Stimulated activated CD4-positive, alpha-beta T cell treated with anti-CD3 and anti-CD28 coated beads, Interleukin-15, amount 100 ng/mL, for 24 hours (primary cell): ENCODE data around the gene MIR17HG.
A peak's percentile ranks its signal among the peaks of the same experiment; 100 is the strongest.
"Not testable (repeated sequence)": the region's sequence is repeated elsewhere in the genome, so short reads cannot be mapped to it uniquely, and the experiment has no call there.

Experiments used
- DNase-seq: peaks from one replicate; pipeline ENCODE4 v3.0.0-alpha.2; 2020

MIR17HG gene

GRCh38 chr13:91347202-91347995, at the start of gene MIR17HG:
Gene MIR17HG (plus strand): TSS chr13:91347687.
- peak; percentile 94 for DNase-seq

- DNase-seq, result no peak
Observed at GRCh38 chr13:91298060-91298459, 49.4 kb upstream of the MIR17HG start.

- DNase-seq, result no peak
Observed at GRCh38 chr13:91302111-91302510, 45.4 kb upstream of the MIR17HG start.

GRCh38 chr13:91303031-91303430, 44.5 kb upstream of the MIR17HG start:
- DNase-seq, result no peak

- DNase-seq, result no peak
Observed at GRCh38 chr13:91304741-91305140, 42.7 kb upstream of the MIR17HG start.

- no peak for DNase-seq
Observed at GRCh38 chr13:91305652-91306051, 41.8 kb upstream of the MIR17HG start.

GRCh38 chr13:91307887-91308286, 39.6 kb upstream of the MIR17HG start:
- DNase-seq, result no peak

GRCh38 chr13:91308299-91308698, 39.2 kb upstream of the MIR17HG start:
- DNase-seq, result no peak

GRCh38 chr13:91311491-91311890, 36.0 kb upstream of the MIR17HG start:
- DNase-seq, result no peak

GRCh38 chr13:91312324-91312723, 35.2 kb upstream of the MIR17HG start:
- DNase-seq, result no peak

- peak; percentile 14 for DNase-seq
Observed at GRCh38 chr13:91313103-91313502, 34.4 kb upstream of the MIR17HG start.

GRCh38 chr13:91313581-91313980, 33.9 kb upstream of the MIR17HG start:
- no peak for DNase-seq

GRCh38 chr13:91314888-91315287, 32.6 kb upstream of the MIR17HG start:
- no peak for DNase-seq

GRCh38 chr13:91318886-91319285, 28.6 kb upstream of the MIR17HG start:
- no peak for DNase-seq

- DNase-seq, result no peak
Observed at GRCh38 chr13:91319996-91320395, 27.5 kb upstream of the MIR17HG start.

- DNase-seq, result not testable (repeated sequence)
Observed at GRCh38 chr13:91320990-91321389, 26.5 kb upstream of the MIR17HG start.

GRCh38 chr13:91323349-91323748, 24.1 kb upstream of the MIR17HG start:
- no peak for DNase-seq

GRCh38 chr13:91326146-91326545, 21.3 kb upstream of the MIR17HG start:
- no peak for DNase-seq

GRCh38 chr13:91328726-91329125, 18.8 kb upstream of the MIR17HG start:
- DNase-seq, result no peak

GRCh38 chr13:91329733-91330132, 17.8 kb upstream of the MIR17HG start:
- DNase-seq, result no peak

GRCh38 chr13:91331047-91331915, 16.2 kb upstream of the MIR17HG start:
- DNase-seq, result no peak

- no peak for DNase-seq
Observed at GRCh38 chr13:91346062-91346461, 1.4 kb upstream of the MIR17HG start.

- peak; percentile 64 for DNase-seq
Observed at GRCh38 chr13:91346850-91347201, 661 bp upstream of the MIR17HG start.
